Suprapubic skin (tissue), 3 donors: ENCODE data around the gene MTERF4.

Experiments
- POLR2A ChIP-seq, 2 donors: fragments of 450-650 bp; IDR thresholded peaks; one replicate each; pipeline ENCODE4 v1.6.1; 2017; ENCODE audit warnings: antibody characterized with exemption in 2 of 2, mild to moderate bottlenecking in 2 of 2, moderate library complexity in 2 of 2
- TF ChIP-seq, protein P1 (sequence below), 2 donors: fragments of 200-600 bp in 1 of 2; fragments of 450-650 bp in 1 of 2; sonication (generic) in 1 of 2; IDR thresholded peaks; one replicate each; pipeline ENCODE4 v1.5.1; 2016 to 2019; ENCODE audit warnings: antibody characterized with exemption in 2 of 2, mild to moderate bottlenecking in 1 of 2, moderate library complexity in 1 of 2

- no peak for TF ChIP-seq POLR2A (IDR thresholded peaks at IDR 0.05)
- TF ChIP-seq, protein P1, sequence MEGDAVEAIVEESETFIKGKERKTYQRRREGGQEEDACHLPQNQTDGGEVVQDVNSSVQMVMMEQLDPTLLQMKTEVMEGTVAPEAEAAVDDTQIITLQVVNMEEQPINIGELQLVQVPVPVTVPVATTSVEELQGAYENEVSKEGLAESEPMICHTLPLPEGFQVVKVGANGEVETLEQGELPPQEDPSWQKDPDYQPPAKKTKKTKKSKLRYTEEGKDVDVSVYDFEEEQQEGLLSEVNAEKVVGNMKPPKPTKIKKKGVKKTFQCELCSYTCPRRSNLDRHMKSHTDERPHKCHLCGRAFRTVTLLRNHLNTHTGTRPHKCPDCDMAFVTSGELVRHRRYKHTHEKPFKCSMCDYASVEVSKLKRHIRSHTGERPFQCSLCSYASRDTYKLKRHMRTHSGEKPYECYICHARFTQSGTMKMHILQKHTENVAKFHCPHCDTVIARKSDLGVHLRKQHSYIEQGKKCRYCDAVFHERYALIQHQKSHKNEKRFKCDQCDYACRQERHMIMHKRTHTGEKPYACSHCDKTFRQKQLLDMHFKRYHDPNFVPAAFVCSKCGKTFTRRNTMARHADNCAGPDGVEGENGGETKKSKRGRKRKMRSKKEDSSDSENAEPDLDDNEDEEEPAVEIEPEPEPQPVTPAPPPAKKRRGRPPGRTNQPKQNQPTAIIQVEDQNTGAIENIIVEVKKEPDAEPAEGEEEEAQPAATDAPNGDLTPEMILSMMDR (IDR thresholded peaks at IDR 0.05), result no peak
These were observed 7.4 kb upstream of the MTERF4 start for GRCh38 chr2:241109210-241110088.
